H7 (cell line): Measurements from ENCODE around the gene GPC5. TPM values are rescaled to one million over a fixed set of nuclear protein-coding genes. Genes with fewer than 3 reads are reported as not detected.
A peak's percentile ranks its signal among the peaks of the same experiment; 100 is the strongest.

Source experiments
- DNase-seq: peaks from one replicate; pipeline ENCODE4 v3.0.0; 2012
- H3K27me3 ChIP-seq: 2 replicates; pipeline ENCODE4 v1.6.0; 2011; ENCODE audit warnings: mild to moderate bottlenecking, low read length; ENCODE audit not compliant: control insufficient read depth, insufficient read depth
- H3K36me3 ChIP-seq: replicated peaks from 2 replicates; pipeline ENCODE4 v1.5.1; 2011; ENCODE audit warnings: low read length; ENCODE audit not compliant: control insufficient read depth, insufficient read depth
- H3K4me3 ChIP-seq: 2 replicates; pipeline ENCODE4 v1.5.1; 2011; ENCODE audit warnings: low read depth, mild to moderate bottlenecking, control low read depth, low read length, moderate library complexity; ENCODE audit not compliant: insufficient read depth
- total RNA-seq: library from RNA; depleted of rRNA; stranded (reverse); fragments of >200 nt; shearing (Covaris generic); gene quantifications from 2 replicates; pipeline ENCODE4 v1.2.3, GENCODE V29; 2014

Gene GPC5
- total RNA-seq, 1 experiment from 2014 or later, result 0.07 TPM

GRCh38 chr13:91523116-91523515 is 124.7 kb downstream of the GPC5 start:
- no peak for DNase-seq
- Histone ChIP-seq H3K27me3 (no peaks in the 10 kb centered on the region), H3K36me3 (no peaks in the 10 kb centered on the region), H3K4me3 (no peak overlapping the region)

- Histone ChIP-seq H3K4me3 (no peak overlapping the region), H3K36me3 (no peaks in the 10 kb centered on the region)
- DNase-seq, result no peak
These were observed 128.2 kb downstream of the GPC5 start for GRCh38 chr13:91526543-91527033.

GRCh38 chr13:91529739-91530482 is 131.5 kb downstream of the GPC5 start:
- DNase-seq, result no peak
- H3K36me3 ChIP-seq, result no peaks in the 10 kb centered on the region
- H3K27me3 ChIP-seq, result no peaks in the 10 kb centered on the region

More at GRCh38 chr13:91526543-91527033, 128.2 kb downstream of the GPC5 start:
- no peaks in the 10 kb centered on the region for H3K27me3 ChIP-seq

GRCh38 chr13:91531646-91532045 is 133.2 kb downstream of the GPC5 start:
- Histone ChIP-seq H3K4me3 (no peak overlapping the region), H3K27me3 (no peaks in the 10 kb centered on the region), H3K36me3 (no peaks in the 10 kb centered on the region)
- DNase-seq, result no peak

More at GRCh38 chr13:91529739-91530482, 131.5 kb downstream of the GPC5 start:
- no peak overlapping the region for H3K4me3 ChIP-seq

GRCh38 chr13:91533354-91533753 is 134.9 kb downstream of the GPC5 start:
- no peak for DNase-seq
- H3K36me3 ChIP-seq, result no peaks in the 10 kb centered on the region
- no peak overlapping the region for H3K4me3 ChIP-seq
- no peaks in the 10 kb centered on the region for H3K27me3 ChIP-seq

GRCh38 chr13:91534996-91535395 is 136.6 kb downstream of the GPC5 start:
- H3K36me3 ChIP-seq, result no peaks in the 10 kb centered on the region
- DNase-seq, result no peak
- no peak overlapping the region for H3K4me3 ChIP-seq
- no peaks in the 10 kb centered on the region for H3K27me3 ChIP-seq

GRCh38 chr13:91537376-91537775 is 139.0 kb downstream of the GPC5 start:
- Histone ChIP-seq H3K27me3 (no peaks in the 10 kb centered on the region), H3K4me3 (no peak overlapping the region), H3K36me3 (no peaks in the 10 kb centered on the region)
- no peak for DNase-seq

GRCh38 chr13:91539286-91540157 is 141.1 kb downstream of the GPC5 start:
- Histone ChIP-seq H3K36me3 (no peaks in the 10 kb centered on the region), H3K27me3 (no peaks in the 10 kb centered on the region), H3K4me3 (no peak overlapping the region)
- no peak for DNase-seq

- no peak overlapping the region for H3K4me3 ChIP-seq
- no peaks in the 10 kb centered on the region for H3K27me3 ChIP-seq
- DNase-seq, result no peak
- H3K36me3 ChIP-seq, result no peaks in the 10 kb centered on the region
These were observed 141.8 kb downstream of the GPC5 start for GRCh38 chr13:91540158-91540736.

- no peaks in the 10 kb centered on the region for H3K27me3 ChIP-seq
- H3K4me3 ChIP-seq, result no peak overlapping the region
- peak; percentile 16 for DNase-seq
- H3K36me3 ChIP-seq, result no peaks in the 10 kb centered on the region
These were observed 146.3 kb downstream of the GPC5 start for GRCh38 chr13:91544723-91545122.

GRCh38 chr13:91546900-91547299 is 148.5 kb downstream of the GPC5 start:
- no peak for DNase-seq

GRCh38 chr13:91553584-91553983 is 155.2 kb downstream of the GPC5 start:
- no peak for DNase-seq
- H3K36me3 ChIP-seq, result no peaks in the 10 kb centered on the region
- H3K27me3 ChIP-seq, result no peaks in the 10 kb centered on the region
- no peak overlapping the region for H3K4me3 ChIP-seq

More at GRCh38 chr13:91546900-91547299, 148.5 kb downstream of the GPC5 start:
- H3K27me3 ChIP-seq, result no peaks in the 10 kb centered on the region
- H3K36me3 ChIP-seq, result no peaks in the 10 kb centered on the region
- no peak overlapping the region for H3K4me3 ChIP-seq

- H3K4me3 ChIP-seq, result no peak overlapping the region
- DNase-seq, result no peak
- H3K36me3 ChIP-seq, result no peaks in the 10 kb centered on the region
- H3K27me3 ChIP-seq, result no peaks in the 10 kb centered on the region
These were observed 155.7 kb downstream of the GPC5 start for GRCh38 chr13:91554101-91554500.

- DNase-seq, result no peak
- Histone ChIP-seq H3K36me3 (no peaks in the 10 kb centered on the region), H3K4me3 (no peak overlapping the region), H3K27me3 (no peaks in the 10 kb centered on the region)
These were observed 159.1 kb downstream of the GPC5 start for GRCh38 chr13:91557328-91558090.
